ENCODE measurements around the gene ZNF700.
"Not testable (repeated sequence)": the region's sequence is repeated elsewhere in the genome, so short reads cannot be mapped to it uniquely, and the experiment has no call there.

Gene ZNF700

GRCh38 chr19:11991921-11992320, 67.0 kb downstream of the ZNF700 start:
- DNase-seq, result not testable (repeated sequence)

GRCh38 chr19:11995174-11995573, 70.3 kb downstream of the ZNF700 start:
- DNase-seq, result no peak

All from stimulated activated CD8-positive, alpha-beta memory T cell treated with anti-CD3 and anti-CD28 coated beads, Interleukin-4, amount 100 ng/mL, for 48 hours (primary cell).